Sciatic nerve (tissue), 2 donors: ENCODE measurements around the gene TMEM182. TPM values are rescaled to one million over a fixed set of nuclear protein-coding genes. Genes with fewer than 3 reads are reported as not detected.

ENCODE experiments used
- ATAC-seq: fragments of 200-7000 bp; cut with Tn5 transposase; one replicate; pipeline ENCODE4 v1.9.1; 2020; ENCODE audit warnings: mild to moderate bottlenecking, moderate library complexity
- DNase-seq: peaks from one replicate; pipeline ENCODE4 v3.0.0-alpha.2; 2020; ENCODE audit warnings: low spot score
- intact Hi-C: fragments of 100-400 bp; cut with DNase I; formaldehyde crosslinking; loops from one replicate; pipeline ENCODE4 v1.14.2; 2022
- total RNA-seq: library from RNA; stranded (reverse); fragmentation: NEBNext Ultra II Directional; extraction: Animal tissue kit (Norgen Biotek cat#: 25700); gene quantifications from one replicate; pipeline ENCODE4 v1.2.1, GENCODE V29; 2021
- donor health status: DM: no; HTN: no; CAD: no.
- donor health status: DM: no; HTN: no; CAD: no.

TMEM182 gene
- total RNA-seq, 1 donor from 2014 or later = 2.6 TPM

DNA sequence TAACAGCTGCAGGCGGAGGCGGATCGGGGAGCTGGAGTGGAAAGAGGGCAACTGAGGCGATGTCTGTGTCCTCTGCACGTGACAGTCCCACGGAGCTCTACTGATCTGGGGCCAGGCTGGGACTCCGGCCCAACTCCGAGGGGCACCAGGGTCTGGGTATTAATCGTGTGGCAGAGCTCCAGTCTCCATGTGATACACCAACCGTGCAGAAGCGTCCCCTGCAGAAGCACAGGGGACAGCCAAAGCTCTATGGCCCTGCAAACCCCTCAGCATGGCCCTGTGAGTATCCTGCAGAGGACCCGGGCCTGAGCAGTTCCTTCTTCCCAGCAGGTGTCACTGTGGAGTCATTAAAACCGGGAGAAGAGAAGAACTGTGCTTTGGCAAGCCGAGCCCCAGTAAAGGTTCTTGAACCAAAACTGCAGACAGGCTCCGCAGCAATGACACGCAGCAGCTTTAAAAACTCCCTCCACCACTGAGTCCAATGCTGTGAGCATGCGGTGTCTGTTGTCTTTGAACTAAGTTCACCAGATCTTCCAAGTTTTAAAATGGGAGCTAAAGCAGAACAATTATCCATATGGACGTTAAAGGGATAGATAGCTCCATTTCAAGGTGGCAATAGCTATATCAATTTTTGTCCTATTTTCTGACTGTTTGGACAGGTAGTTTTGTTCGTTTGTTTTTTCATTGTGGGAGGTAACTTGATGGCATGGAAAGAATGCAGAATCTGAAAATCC lies 79.4 kb downstream of the TMEM182 start:
- intact Hi-C loops = no loop called here
- ATAC-seq (peak; percentile 62), DNase-seq (peak; percentile 60)

DNA sequence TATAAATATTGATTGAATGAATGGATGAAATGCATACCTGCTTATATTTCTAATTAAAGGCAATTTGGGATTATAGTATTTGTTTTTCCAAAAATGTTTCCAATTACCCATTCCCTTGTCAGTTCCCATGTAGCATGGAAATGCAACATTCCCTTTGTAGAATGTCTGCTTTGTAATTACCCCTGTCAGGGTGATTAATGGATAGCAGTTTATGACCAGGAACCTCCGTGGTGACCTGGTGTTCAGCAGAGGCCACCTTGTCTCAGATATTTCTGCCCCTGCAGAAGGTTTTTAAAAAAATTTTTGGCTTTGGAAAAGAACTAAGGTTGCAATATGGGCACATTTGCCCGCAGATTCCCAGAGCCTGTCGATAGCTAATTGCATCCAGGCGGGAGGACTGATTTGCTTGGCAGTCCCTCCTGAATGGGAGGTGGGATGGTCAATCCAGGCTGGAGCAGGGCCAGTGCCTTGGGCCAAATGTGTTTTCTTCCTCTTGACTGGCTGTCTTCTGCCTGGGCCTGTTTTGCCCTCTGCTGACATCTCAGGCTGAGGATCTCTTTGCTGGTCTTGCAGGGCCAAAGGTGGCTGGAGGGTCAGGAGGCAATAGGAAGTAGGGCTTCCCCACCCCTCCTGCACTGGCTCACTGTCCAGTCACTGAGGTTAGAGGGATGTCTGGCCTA lies 82.1 kb downstream of the TMEM182 start:
- intact Hi-C loops = no loop called here
- DNase-seq = no peak
- ATAC-seq = no peak

DNA sequence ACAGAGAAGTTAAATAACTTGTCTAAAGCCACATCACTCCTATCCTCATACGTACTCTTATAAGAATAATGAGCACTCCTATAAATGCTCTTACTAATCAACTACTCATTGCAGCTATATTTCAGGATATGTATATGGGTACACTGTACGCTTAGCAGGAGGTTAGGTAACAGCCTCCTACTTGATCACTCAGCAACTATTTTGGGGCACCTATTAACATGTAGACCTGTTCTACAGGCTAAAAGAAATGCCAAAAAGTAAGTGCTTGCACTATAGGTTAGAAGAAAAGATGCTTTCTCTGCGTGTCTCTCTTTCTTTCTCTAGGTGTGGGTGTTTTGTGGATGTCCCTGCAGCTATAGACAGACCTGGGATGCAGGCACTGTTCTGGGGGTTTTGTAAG lies 83.1 kb downstream of the TMEM182 start:
- intact Hi-C loops = no loop called here
- DNase-seq = no peak
- no peak for ATAC-seq

DNA sequence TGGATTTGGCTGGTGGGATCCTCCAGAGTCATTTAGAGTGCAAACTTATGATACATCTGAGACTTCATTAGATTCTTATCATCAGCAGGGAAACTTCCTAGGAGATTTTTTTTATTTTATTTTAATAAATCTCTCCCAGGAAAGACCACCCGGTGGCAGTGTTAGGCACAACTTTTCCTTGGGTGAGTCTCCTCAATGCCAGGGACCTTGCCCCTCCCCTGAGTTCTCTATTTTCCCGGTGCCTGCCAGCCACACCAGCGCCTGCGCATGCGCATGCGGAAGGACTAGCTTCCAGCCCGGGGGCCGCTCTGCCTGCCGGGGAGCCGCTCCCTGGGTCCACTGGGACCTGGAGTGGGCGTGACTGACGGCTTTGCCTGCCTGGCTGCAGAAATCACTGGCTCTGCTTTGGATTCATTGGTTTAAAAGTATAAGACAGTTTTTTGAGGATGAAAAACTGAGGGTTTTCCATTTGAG lies 86.6 kb downstream of the TMEM182 start:
- ATAC-seq = peak; percentile 95
- intact Hi-C loops = no loop called here
- DNase-seq = peak; percentile 86

DNA sequence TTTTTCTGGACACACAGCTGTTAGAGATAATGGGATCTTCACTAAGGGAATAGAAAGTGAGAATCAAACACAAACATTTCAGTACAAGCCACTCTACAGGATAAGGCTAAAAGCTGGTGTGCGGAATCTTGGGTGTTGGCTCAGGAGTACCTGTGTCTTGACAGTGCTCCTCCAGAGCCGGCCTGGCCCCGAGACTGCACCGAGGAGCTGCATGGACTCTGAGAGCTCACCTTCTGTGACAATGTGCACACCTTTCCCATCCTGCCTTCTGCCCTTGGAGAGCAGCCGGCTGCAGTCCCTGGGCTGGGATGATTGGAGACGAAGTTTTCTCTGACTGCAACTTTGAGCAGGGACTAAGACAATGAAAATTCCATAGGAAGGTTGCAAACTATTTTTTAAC lies 89.1 kb downstream of the TMEM182 start:
- no peak for DNase-seq
- intact Hi-C loops = no loop called here
- ATAC-seq = no peak

DNA sequence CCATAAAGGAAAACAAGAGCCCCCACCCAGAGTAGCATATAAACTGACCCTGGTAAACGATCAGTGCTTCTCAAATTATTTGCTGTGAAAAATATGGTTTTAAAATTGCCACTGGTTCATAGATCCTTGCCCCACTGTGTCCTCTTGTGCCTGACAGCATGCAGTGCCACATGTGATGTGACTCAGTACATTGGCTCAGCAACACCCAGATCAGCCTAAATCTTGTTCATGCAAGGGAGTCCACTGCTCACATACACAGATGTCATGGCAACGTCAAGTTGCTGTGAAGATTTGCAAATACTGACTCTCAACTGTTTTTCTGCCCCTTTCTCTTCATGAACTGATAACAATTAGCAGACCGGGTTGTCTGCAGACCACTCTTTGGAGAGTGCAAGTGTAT lies 91.0 kb downstream of the TMEM182 start:
- ATAC-seq (no peak), DNase-seq (no peak)
- intact Hi-C loops = no loop called here

Other genes with a start within 250 kb of the TMEM182 start
- gene SLC9A2, start 142.5 kb upstream of the TMEM182 start, total RNA-seq = not detected